ENCODE results near the gene FHL2.

The FHL2 gene

DNA sequence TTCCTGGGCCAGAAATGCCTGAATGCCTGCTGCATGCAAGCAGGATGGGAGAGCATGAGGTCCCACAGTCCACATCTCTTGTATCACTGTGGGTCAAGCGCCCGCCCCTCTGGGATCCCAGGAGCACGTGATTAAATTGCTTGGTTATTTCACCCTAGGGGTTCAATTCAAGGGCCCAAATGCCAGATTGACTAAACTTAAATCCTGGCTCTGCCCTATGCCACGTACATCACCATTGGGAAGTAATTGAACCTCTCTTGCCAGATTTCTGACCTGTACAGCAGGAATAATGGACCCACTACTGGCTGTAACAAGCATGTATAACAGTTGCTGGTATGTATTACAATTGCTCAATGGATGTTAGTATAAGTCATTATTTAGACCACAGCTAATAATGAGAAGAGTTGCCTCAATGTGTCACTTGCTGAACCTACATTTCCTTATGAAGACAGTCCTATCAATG is 19.9 kb downstream of the FHL2 start:
- H3K27me3 ChIP-seq (ENCODE audit: control insufficient read depth in 1 of 2, insufficient read depth in 1 of 2, low read length in 2 of 2), result no peaks in the 10 kb centered on the region
- no peaks in the 10 kb centered on the region for H3K79me1 ChIP-seq (replicated peaks; ENCODE audit: low read length, poor library complexity, severe bottlenecking)
- H3K27ac ChIP-seq (ENCODE audit: low read length, poor library complexity, severe bottlenecking), result peak overlapping the region; percentile 88
- H2AFZ ChIP-seq (ENCODE audit: low read depth, low read length), result no peak overlapping the region
- peak overlapping the region; percentile 66 for H4K8ac ChIP-seq (ENCODE audit: low read length)
- H3K23ac ChIP-seq (ENCODE audit: low read length in 2 of 2), result peak overlapping the region in 1 of 2 experiments; percentile 47
- H3K14ac ChIP-seq (ENCODE audit: low read length in 2 of 2), result peak overlapping the region in 1 of 2 experiments; percentile 83
- no peak overlapping the region for H3K4me3 ChIP-seq (ENCODE audit: insufficient read depth in 1 of 2, low read depth in 1 of 2, low read length in 2 of 2)
- peak overlapping the region; percentile 88 for H4K91ac ChIP-seq (ENCODE audit: low read length)
- H3K9ac ChIP-seq (ENCODE audit: low read length), result no peak overlapping the region
- H3K4me1 ChIP-seq (ENCODE audit: control insufficient read depth, insufficient read depth, low read depth, low read length), result peaks cover 40% of the 10 kb centered on the region
- H2BK5ac ChIP-seq (ENCODE audit: low read depth, low read length, poor library complexity, severe bottlenecking), result no peak overlapping the region
- no peak for DNase-seq
- H3K18ac ChIP-seq (ENCODE audit: low read depth in 1 of 2, low read length in 2 of 2), result peak overlapping the region; percentile 63 to 67
- no peak overlapping the region for H2BK120ac ChIP-seq (ENCODE audit: low read depth, low read length)
- peak overlapping the region in 1 of 2 experiments; percentile 49 for H3K4ac ChIP-seq (ENCODE audit: low read depth in 1 of 2, low read length in 2 of 2)
- H3K9me3 ChIP-seq (ENCODE audit: control insufficient read depth, low read length), result no peaks in the 10 kb centered on the region
- peaks cover 36 to 93% of the 10 kb centered on the region in 2 experiments for H3K36me3 ChIP-seq (ENCODE audit: control insufficient read depth in 1 of 2, insufficient read depth in 2 of 2, low read depth in 1 of 2, low read length in 2 of 2)
- 97% methylated on average over 4 of the region's 4 CpGs for WGBS
- H2BK15ac ChIP-seq (ENCODE audit: low read depth, poor library complexity, severe bottlenecking), result no peak overlapping the region
- no peak overlapping the region for H3K4me2 ChIP-seq (ENCODE audit: low read length, poor library complexity, severe bottlenecking)
- H2BK12ac ChIP-seq (ENCODE audit: low read length in 2 of 2), result peak overlapping the region in 1 of 2 experiments; percentile 72
- H2AK5ac ChIP-seq (ENCODE audit: low read length, severe bottlenecking), result peak overlapping the region; percentile 61

DNA sequence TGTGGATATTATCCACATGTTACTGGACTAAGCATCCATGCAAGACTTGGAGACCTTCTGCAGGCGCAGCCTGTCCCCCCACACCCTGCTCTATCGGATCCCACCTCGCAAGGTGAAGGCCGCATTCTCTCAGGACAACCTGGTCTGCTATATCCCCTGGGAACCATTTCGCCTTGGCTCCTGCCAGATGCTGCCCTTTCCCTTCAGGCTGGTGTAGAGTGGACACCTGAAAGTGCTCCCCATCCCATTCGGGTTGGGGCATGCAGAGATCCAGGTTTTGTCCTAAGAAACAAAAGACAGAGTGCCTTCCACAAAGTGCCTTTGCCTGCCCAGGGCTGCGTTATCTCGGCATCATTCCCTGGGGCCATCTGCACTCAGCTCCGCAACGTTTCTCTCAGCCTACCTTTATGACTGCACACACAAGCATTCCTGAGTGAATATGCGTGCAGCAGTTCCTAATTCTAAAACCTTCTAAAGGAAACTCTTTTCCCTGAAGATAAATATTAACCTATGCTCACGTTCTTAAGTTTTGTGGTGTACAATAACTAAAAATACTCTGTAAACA is 20.5 kb downstream of the FHL2 start:
- whole genome bisulfite sequencing, result 79% methylated on average over 11 of the region's 12 CpGs
- Histone ChIP-seq H2BK120ac (ENCODE audit: low read depth, low read length) (no peak overlapping the region), H3K9me3 (ENCODE audit: control insufficient read depth, low read length) (no peaks in the 10 kb centered on the region), H2AK5ac (ENCODE audit: low read length, severe bottlenecking) (peak overlapping the region; percentile 61), H3K27ac (ENCODE audit: low read length, poor library complexity, severe bottlenecking) (peak overlapping the region; percentile 88), H3K27me3 (ENCODE audit: control insufficient read depth in 1 of 2, insufficient read depth in 1 of 2, low read length in 2 of 2) (no peaks in the 10 kb centered on the region), H3K4me2 (ENCODE audit: low read length, poor library complexity, severe bottlenecking) (no peak overlapping the region), H4K91ac (ENCODE audit: low read length) (no peak overlapping the region), H3K4me1 (ENCODE audit: control insufficient read depth, insufficient read depth, low read depth, low read length) (peaks cover 44% of the 10 kb centered on the region), H3K18ac (ENCODE audit: low read depth in 1 of 2, low read length in 2 of 2) (peak overlapping the region; percentile 63 to 67), H3K4me3 (ENCODE audit: insufficient read depth in 1 of 2, low read depth in 1 of 2, low read length in 2 of 2) (no peak overlapping the region), H3K23ac (ENCODE audit: low read length in 2 of 2) (no peak overlapping the region), H2BK15ac (ENCODE audit: low read depth, poor library complexity, severe bottlenecking) (no peak overlapping the region), H3K36me3 (ENCODE audit: control insufficient read depth in 1 of 2, insufficient read depth in 2 of 2, low read depth in 1 of 2, low read length in 2 of 2) (peaks cover 42 to 93% of the 10 kb centered on the region in 2 experiments), H3K79me1 (replicated peaks; ENCODE audit: low read length, poor library complexity, severe bottlenecking) (no peaks in the 10 kb centered on the region), H3K14ac (ENCODE audit: low read length in 2 of 2) (no peak overlapping the region), H2BK5ac (ENCODE audit: low read depth, low read length, poor library complexity, severe bottlenecking) (no peak overlapping the region), H4K8ac (ENCODE audit: low read length) (peak overlapping the region; percentile 66), H2BK12ac (ENCODE audit: low read length in 2 of 2) (no peak overlapping the region), H3K9ac (ENCODE audit: low read length) (no peak overlapping the region), H2AFZ (ENCODE audit: low read depth, low read length) (no peak overlapping the region), H3K4ac (ENCODE audit: low read depth in 1 of 2, low read length in 2 of 2) (peak overlapping the region in 1 of 2 experiments; percentile 49)
- no peak for DNase-seq

DNA sequence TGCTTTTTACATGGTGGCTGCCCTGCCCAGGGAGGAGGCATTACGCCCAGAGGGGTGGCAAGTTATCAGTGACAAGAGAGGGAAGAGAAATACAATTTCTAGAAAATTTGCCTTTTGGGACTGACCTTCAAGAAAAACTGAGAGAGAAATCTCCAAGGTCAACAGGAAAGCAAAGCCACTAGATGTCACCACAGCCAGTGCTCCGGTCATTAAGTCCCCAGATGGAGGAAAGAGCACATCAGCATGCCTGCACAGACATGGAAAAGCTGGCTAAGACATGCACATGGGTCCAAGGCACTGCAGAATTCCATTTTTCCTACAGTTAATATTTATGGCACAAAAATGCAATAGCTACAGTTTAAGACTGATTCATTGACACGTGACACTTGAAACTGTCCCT is 21.0 kb downstream of the FHL2 start:
- H2BK12ac ChIP-seq (ENCODE audit: low read length in 2 of 2), result no peak overlapping the region
- H3K4me2 ChIP-seq (ENCODE audit: low read length, poor library complexity, severe bottlenecking), result no peak overlapping the region
- peak overlapping the region; percentile 0 for H2BK5ac ChIP-seq (ENCODE audit: low read depth, low read length, poor library complexity, severe bottlenecking)
- no peaks in the 10 kb centered on the region for H3K27me3 ChIP-seq (ENCODE audit: control insufficient read depth in 1 of 2, insufficient read depth in 1 of 2, low read length in 2 of 2)
- no peak overlapping the region for H3K14ac ChIP-seq (ENCODE audit: low read length in 2 of 2)
- WGBS, result 95% methylated on average over 3 of the region's 3 CpGs
- H3K18ac ChIP-seq (ENCODE audit: low read depth in 1 of 2, low read length in 2 of 2), result peak overlapping the region; percentile 46 to 58
- no peak overlapping the region for H3K9ac ChIP-seq (ENCODE audit: low read length)
- no peaks in the 10 kb centered on the region for H3K9me3 ChIP-seq (ENCODE audit: control insufficient read depth, low read length)
- no peak overlapping the region for H4K91ac ChIP-seq (ENCODE audit: low read length)
- H3K4ac ChIP-seq (ENCODE audit: low read depth in 1 of 2, low read length in 2 of 2), result no peak overlapping the region
- H3K23ac ChIP-seq (ENCODE audit: low read length in 2 of 2), result no peak overlapping the region
- H3K4me3 ChIP-seq (ENCODE audit: insufficient read depth in 1 of 2, low read depth in 1 of 2, low read length in 2 of 2), result no peak overlapping the region
- peak overlapping the region; percentile 66 for H4K8ac ChIP-seq (ENCODE audit: low read length)
- H3K27ac ChIP-seq (ENCODE audit: low read length, poor library complexity, severe bottlenecking), result peak overlapping the region; percentile 88
- peak overlapping the region; percentile 73 for H2AK5ac ChIP-seq (ENCODE audit: low read length, severe bottlenecking)
- H2AFZ ChIP-seq (ENCODE audit: low read depth, low read length), result no peak overlapping the region
- peaks cover 47% of the 10 kb centered on the region for H3K4me1 ChIP-seq (ENCODE audit: control insufficient read depth, insufficient read depth, low read depth, low read length)
- no peak for DNase-seq
- no peak overlapping the region for H2BK120ac ChIP-seq (ENCODE audit: low read depth, low read length)
- no peak overlapping the region for H2BK15ac ChIP-seq (ENCODE audit: low read depth, poor library complexity, severe bottlenecking)
- peaks cover 45 to 93% of the 10 kb centered on the region in 2 experiments for H3K36me3 ChIP-seq (ENCODE audit: control insufficient read depth in 1 of 2, insufficient read depth in 2 of 2, low read depth in 1 of 2, low read length in 2 of 2)
- H3K79me1 ChIP-seq (replicated peaks; ENCODE audit: low read length, poor library complexity, severe bottlenecking), result no peaks in the 10 kb centered on the region

DNA sequence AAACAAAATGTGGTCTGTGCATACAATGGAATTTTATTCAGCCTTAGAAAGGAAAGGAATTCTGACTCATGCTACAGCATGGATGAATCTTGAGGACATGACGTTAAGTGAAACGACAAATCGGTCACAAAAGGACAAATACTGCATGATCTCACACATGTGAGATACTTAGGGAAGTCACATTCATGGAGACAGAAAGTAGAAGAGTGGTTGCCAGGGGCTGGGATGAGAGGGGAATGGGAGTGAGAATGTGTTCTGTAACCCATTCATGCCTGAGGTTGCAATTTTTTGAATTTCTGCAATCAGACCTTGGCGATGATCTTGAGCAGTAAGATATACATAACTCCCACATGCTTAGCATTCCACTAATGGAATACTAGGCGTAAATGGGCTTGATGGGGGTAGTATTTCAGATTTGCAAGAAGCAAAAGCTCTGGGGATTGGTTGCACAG is 22.0 kb downstream of the FHL2 start:
- no peak overlapping the region for H3K23ac ChIP-seq (ENCODE audit: low read length in 2 of 2)
- no peak overlapping the region for H3K4me3 ChIP-seq (ENCODE audit: insufficient read depth in 1 of 2, low read depth in 1 of 2, low read length in 2 of 2)
- peaks cover 44 to 93% of the 10 kb centered on the region in 2 experiments for H3K36me3 ChIP-seq (ENCODE audit: control insufficient read depth in 1 of 2, insufficient read depth in 2 of 2, low read depth in 1 of 2, low read length in 2 of 2)
- no peak overlapping the region for H2BK15ac ChIP-seq (ENCODE audit: low read depth, poor library complexity, severe bottlenecking)
- H4K91ac ChIP-seq (ENCODE audit: low read length), result no peak overlapping the region
- DNase-seq, result peak; percentile 85
- peak overlapping the region in 1 of 2 experiments; percentile 14 for H2BK12ac ChIP-seq (ENCODE audit: low read length in 2 of 2)
- 11% methylated on average over 4 of the region's 5 CpGs for WGBS
- no peak overlapping the region for H3K9ac ChIP-seq (ENCODE audit: low read length)
- no peak overlapping the region for H2AK5ac ChIP-seq (ENCODE audit: low read length, severe bottlenecking)
- no peak overlapping the region for H3K18ac ChIP-seq (ENCODE audit: low read depth in 1 of 2, low read length in 2 of 2)
- H3K27ac ChIP-seq (ENCODE audit: low read length, poor library complexity, severe bottlenecking), result peak overlapping the region; percentile 83
- no peak overlapping the region for H2AFZ ChIP-seq (ENCODE audit: low read depth, low read length)
- H3K9me3 ChIP-seq (ENCODE audit: control insufficient read depth, low read length), result no peaks in the 10 kb centered on the region
- no peaks in the 10 kb centered on the region for H3K79me1 ChIP-seq (replicated peaks; ENCODE audit: low read length, poor library complexity, severe bottlenecking)
- no peak overlapping the region for H2BK5ac ChIP-seq (ENCODE audit: low read depth, low read length, poor library complexity, severe bottlenecking)
- H2BK120ac ChIP-seq (ENCODE audit: low read depth, low read length), result no peak overlapping the region
- no peak overlapping the region for H3K14ac ChIP-seq (ENCODE audit: low read length in 2 of 2)
- no peaks in the 10 kb centered on the region for H3K27me3 ChIP-seq (ENCODE audit: control insufficient read depth in 1 of 2, insufficient read depth in 1 of 2, low read length in 2 of 2)
- no peak overlapping the region for H4K8ac ChIP-seq (ENCODE audit: low read length)
- no peak overlapping the region for H3K4ac ChIP-seq (ENCODE audit: low read depth in 1 of 2, low read length in 2 of 2)
- H3K4me1 ChIP-seq (ENCODE audit: control insufficient read depth, insufficient read depth, low read depth, low read length), result peaks cover 47% of the 10 kb centered on the region
- H3K4me2 ChIP-seq (ENCODE audit: low read length, poor library complexity, severe bottlenecking), result no peak overlapping the region
